SK-N-SH treated with all-trans-retinoic acid at 6 μM for 48 hours (cell line): ENCODE data around the gene DIPK1A.

ENCODE experiments used
- ARNTL ChIP-seq: fragments of 450-650 bp; formaldehyde crosslinking; IDR thresholded peaks from 2 replicates; pipeline ENCODE4 v1.5.0; 2020; ENCODE audit warnings: low read depth, mild to moderate bottlenecking, moderate library complexity, borderline replicate concordance
- BACH2 ChIP-seq: fragments of 250-450 bp; sonication (Bioruptor Pico); IDR thresholded peaks from 2 replicates; pipeline ENCODE4 v1.9.0; 2021; ENCODE audit warnings: mild to moderate bottlenecking, borderline replicate concordance
- CREB5 ChIP-seq: fragments of 250-450 bp; sonication (Bioruptor Pico); IDR thresholded peaks from 2 replicates; pipeline ENCODE4 v1.5.1; 2020; ENCODE audit warnings: low read depth, mild to moderate bottlenecking, moderate library complexity
- ESRRG ChIP-seq: fragments of 250-450 bp; sonication (Bioruptor Pico); IDR thresholded peaks from 2 replicates; pipeline ENCODE4 v1.6.1; 2021; ENCODE audit warnings: mild to moderate bottlenecking
- OSR1 ChIP-seq: fragments of 250-450 bp; sonication (Bioruptor Pico); IDR thresholded peaks from 2 replicates; pipeline ENCODE4 v1.8.0; 2022; ENCODE audit warnings: moderate library complexity, mild to moderate bottlenecking, inconsistent platforms
- PATZ1 ChIP-seq: fragments of 250-450 bp; sonication (Bioruptor Pico); IDR thresholded peaks from 2 replicates; pipeline ENCODE4 v1.8.0; 2020; ENCODE audit warnings: mild to moderate bottlenecking, moderate library complexity, borderline replicate concordance
- RARB ChIP-seq: fragments of 250-450 bp; sonication (Bioruptor Pico); IDR thresholded peaks from 2 replicates; pipeline ENCODE4 v1.8.0; 2021; ENCODE audit warnings: mild to moderate bottlenecking, moderate library complexity
- SNAI2 ChIP-seq: fragments of 250-450 bp; sonication (Bioruptor Pico); IDR thresholded peaks from 2 replicates; pipeline ENCODE4 v1.5.0; 2020; ENCODE audit warnings: mild to moderate bottlenecking, moderate library complexity
- TOX ChIP-seq: fragments of 250-450 bp; sonication (Bioruptor Pico); IDR thresholded peaks from 2 replicates; pipeline ENCODE4 v1.8.0; 2021; ENCODE audit warnings: mild to moderate bottlenecking, moderate library complexity, borderline replicate concordance
- ZNF70 ChIP-seq: fragments of 450-650 bp; formaldehyde crosslinking; IDR thresholded peaks from 2 replicates; pipeline ENCODE4 v1.5.0; 2020; ENCODE audit warnings: mild to moderate bottlenecking, moderate library complexity

- TF ChIP-seq CREB5 (CRISPR knock-in tag) (no peak), TOX (CRISPR knock-in tag) (no peak), SNAI2 (no peak), BACH2 (CRISPR knock-in tag) (no peak), ARNTL (CRISPR knock-in tag) (no peak), ZNF70 (CRISPR knock-in tag) (no peak), PATZ1 (CRISPR knock-in tag) (no peak), RARB (no peak), OSR1 (CRISPR knock-in tag) (no peak), ESRRG (no peak)
These were observed 138.4 kb downstream of the DIPK1A start for GRCh38 chr1:92822879-92823278.
